ENCODE measurements around the gene SLC37A3.

The SLC37A3 gene

GRCh38 chr7:140333686-140334085 lies 64.6 kb downstream of the SLC37A3 start:
- no peak for TF ChIP-seq CTCF (IDR thresholded peaks at IDR 0.05; ENCODE audit: insufficient read depth, low read depth, low read length, missing control alignments)
- no peak overlapping the region for H3K4me3 ChIP-seq (ENCODE audit: low read depth, low read length)
- DNase-seq (ENCODE audit: low read depth), result no peak

- no peak for DNase-seq (ENCODE audit: low read depth)
- TF ChIP-seq CTCF (IDR thresholded peaks at IDR 0.05; ENCODE audit: insufficient read depth, low read depth, low read length, missing control alignments), result no peak
- no peak overlapping the region for H3K4me3 ChIP-seq (ENCODE audit: low read depth, low read length)
Measured at GRCh38 chr7:140333223-140333622, 65.1 kb downstream of the SLC37A3 start.

GRCh38 chr7:140330595-140330994 lies 67.7 kb downstream of the SLC37A3 start:
- no peak overlapping the region for H3K4me3 ChIP-seq (ENCODE audit: low read depth, low read length)
- no peak for DNase-seq (ENCODE audit: low read depth)
- no peak for TF ChIP-seq CTCF (IDR thresholded peaks at IDR 0.05; ENCODE audit: insufficient read depth, low read depth, low read length, missing control alignments)

- TF ChIP-seq CTCF (IDR thresholded peaks at IDR 0.05; ENCODE audit: insufficient read depth, low read depth, low read length, missing control alignments), result no peak
- no peak for DNase-seq (ENCODE audit: low read depth)
- no peak overlapping the region for H3K4me3 ChIP-seq (ENCODE audit: low read depth, low read length)
Measured at GRCh38 chr7:140330128-140330527, 68.2 kb downstream of the SLC37A3 start.

- TF ChIP-seq CTCF (IDR thresholded peaks at IDR 0.05; ENCODE audit: insufficient read depth, low read depth, low read length, missing control alignments), result no peak
- DNase-seq (ENCODE audit: low read depth), result no peak
- no peak overlapping the region for H3K4me3 ChIP-seq (ENCODE audit: low read depth, low read length)
Measured at GRCh38 chr7:140327261-140327661, 71.1 kb downstream of the SLC37A3 start.

GRCh38 chr7:140326116-140326928 lies 72.0 kb downstream of the SLC37A3 start:
- DNase-seq (ENCODE audit: low read depth), result peak; percentile 51
- no peak overlapping the region for H3K4me3 ChIP-seq (ENCODE audit: low read depth, low read length)
- TF ChIP-seq CTCF (IDR thresholded peaks at IDR 0.05; ENCODE audit: insufficient read depth, low read depth, low read length, missing control alignments), result peak; percentile 46

- TF ChIP-seq CTCF (IDR thresholded peaks at IDR 0.05; ENCODE audit: insufficient read depth, low read depth, low read length, missing control alignments), result no peak
- no peak overlapping the region for H3K4me3 ChIP-seq (ENCODE audit: low read depth, low read length)
- no peak for DNase-seq (ENCODE audit: low read depth)
Measured at GRCh38 chr7:140325600-140325999, 72.7 kb downstream of the SLC37A3 start.

Data from GM12865 (cell line).